B cell (primary cell): Measurements from ENCODE around the gene FXYD4. TPM values are rescaled to one million over a fixed set of nuclear protein-coding genes. Genes with fewer than 3 reads are reported as not detected.

Experiments
- ATAC-seq: fragments of 200-7000 bp; cut with Tn5 transposase; one replicate; pipeline ENCODE4 v1.10.0; 2021; ENCODE audit warnings: low read depth, mild to moderate bottlenecking, moderate number of reproducible peaks, moderate library complexity
- CTCF ChIA-PET: fragments of 350-600 bp; sonication (Branson Sonifier 250); formaldehyde crosslinking; loops from one replicate; lab custom pipeline; 2021; ENCODE audit warnings: antibody characterized with exemption, inconsistent platforms; lab: Charles Lee
- POLR2A ChIA-PET: fragments of 350-600 bp; sonication (Branson Sonifier 250); formaldehyde crosslinking; loops from one replicate; lab custom pipeline; 2021; ENCODE audit warnings: antibody characterized with exemption; lab: Charles Lee
- DNase-seq: peaks from one replicate; pipeline ENCODE4 v3.0.0; 2013
- H2AFZ ChIP-seq: 2 replicates; pipeline ENCODE4 v1.6.1; 2012; ENCODE audit warnings: mild to moderate bottlenecking, low read depth, low read length; ENCODE audit not compliant: insufficient read depth, poor library complexity, severe bottlenecking
- H3K27ac ChIP-seq, 2 donors: 1 replicate in 1 of 2; 2 replicates in 1 of 2; pipeline ENCODE4 v1.5.1; 2012 to 2013; ENCODE audit warnings: low read length in 2 of 2, mild to moderate bottlenecking in 2 of 2, moderate library complexity in 1 of 2
- H3K27me3 ChIP-seq, 4 experiments: fragments of 200-600 bp in 1 of 4; sonication (generic) in 1 of 4; replicated peaks in 1 of 4; 1 replicate in 2 of 4; 2 replicates in 2 of 4; pipeline versions ENCODE4 v1.6.1 to v1.7.0; 2013 to 2016; ENCODE audit warnings: low read length in 3 of 4, mild to moderate bottlenecking in 2 of 4, mixed read lengths in 1 of 4, moderate library complexity in 1 of 4; ENCODE audit not compliant: insufficient read depth in 4 of 4, control insufficient read depth in 3 of 4; ENCODE audit errors: control extremely low read depth in 1 of 4
- H3K36me3 ChIP-seq, 2 experiments: replicated peaks in 1 of 2; 1 replicate in 1 of 2; 2 replicates in 1 of 2; pipeline versions ENCODE4 v1.6.1 to v1.7.1; 2013; ENCODE audit warnings: low read length in 1 of 2; ENCODE audit not compliant: insufficient read depth in 2 of 2, control insufficient read depth in 1 of 2; ENCODE audit errors: control extremely low read depth in 1 of 2, extremely low read depth in 1 of 2
- H3K4me1 ChIP-seq, 2 donors: fragments of 200-600 bp in 1 of 2; sonication (generic) in 1 of 2; 1 replicate in 1 of 2; 2 replicates in 1 of 2; pipeline versions ENCODE4 v1.5.1 to v1.6.1; 2013 to 2017; ENCODE audit warnings: low read length in 2 of 2; ENCODE audit not compliant: control insufficient read depth in 2 of 2, insufficient read depth in 2 of 2
- H3K4me2 ChIP-seq: replicated peaks from 2 replicates; pipeline ENCODE3; 2012; ENCODE audit warnings: mild to moderate bottlenecking, low read depth, low read length; ENCODE audit not compliant: poor library complexity, severe bottlenecking
- H3K4me3 ChIP-seq, 5 experiments: fragments of 200-600 bp in 1 of 5; sonication (generic) in 1 of 5; 1 replicate in 3 of 5; 2 replicates in 2 of 5; pipeline versions ENCODE4 v1.5.1 to v1.7.0; 2011 to 2016; ENCODE audit warnings: low read length in 4 of 5, mild to moderate bottlenecking in 4 of 5, low read depth in 2 of 5, control low read depth in 1 of 5, moderate library complexity in 1 of 5; ENCODE audit not compliant: insufficient read depth in 1 of 5; ENCODE audit errors: control extremely low read depth in 1 of 5, extremely low read depth in 1 of 5
- H3K79me2 ChIP-seq: fragments of 200-600 bp; sonication (generic); one replicate; pipeline ENCODE4 v1.6.0; 2016; ENCODE audit warnings: low read length; ENCODE audit not compliant: control insufficient read depth, insufficient read depth
- H3K9ac ChIP-seq: fragments of 200-600 bp; sonication (generic); 2 replicates; pipeline ENCODE4 v1.6.1; 2017; ENCODE audit warnings: mild to moderate bottlenecking, low read length, moderate library complexity
- H3K9me3 ChIP-seq, 3 donors: one replicate each; pipeline versions ENCODE4 v1.6.1 to v1.7.1; 2013; ENCODE audit warnings: low read length in 2 of 3; ENCODE audit not compliant: control insufficient read depth in 2 of 3, insufficient read depth in 1 of 3; ENCODE audit errors: control extremely low read depth in 1 of 3
- H4K20me1 ChIP-seq: 2 replicates; pipeline ENCODE4 v1.6.0; 2012; ENCODE audit warnings: mild to moderate bottlenecking, low read length; ENCODE audit not compliant: insufficient read depth, control insufficient read depth, poor library complexity, severe bottlenecking
- H3K27ac Mint-ChIP-seq: one replicate; pipeline ENCODE4 v1.8.0; 2021; ENCODE audit warnings: mixed read lengths
- H3K27me3 Mint-ChIP-seq: one replicate; pipeline ENCODE4 v1.8.0; 2021; ENCODE audit warnings: mixed read lengths
- H3K4me1 Mint-ChIP-seq: one replicate; pipeline ENCODE4 v1.8.0; 2021; ENCODE audit warnings: mixed read lengths
- H3K4me3 Mint-ChIP-seq: one replicate; pipeline ENCODE4 v1.8.0; 2021; ENCODE audit warnings: mixed read lengths
- H3K9me3 Mint-ChIP-seq: one replicate; pipeline ENCODE4 v1.8.0; 2022; ENCODE audit warnings: mixed read lengths; ENCODE audit not compliant: insufficient read depth
- EZH2 ChIP-seq: IDR thresholded peaks from 2 replicates; pipeline ENCODE4 v1.6.1; 2012; ENCODE audit warnings: borderline replicate concordance, low read depth, mild to moderate bottlenecking, moderate library complexity, low read length; ENCODE audit not compliant: insufficient read depth, poor library complexity, severe bottlenecking
- WGBS: methylation state at CpG from one replicate; pipeline ENCODE4 v1.1.5; 2013; ENCODE audit warnings: missing lambda C conversion rate; ENCODE audit not compliant: insufficient coverage; 5-methylcytosine and 5-hydroxymethylcytosine counted together
- intact Hi-C: fragments of 100-400 bp; cut with micrococcal nuclease; formaldehyde crosslinking; loops from one replicate; pipeline ENCODE4 v1.10.0; 2022
- polyA plus RNA-seq: library from polyadenylated mRNA; depleted of rRNA; stranded (reverse); fragments of >200 nt; gene quantifications from 2 replicates; pipeline ENCODE4 v1.2.3, GENCODE V29; 2012
- total RNA-seq, 2 donors: library from RNA; stranded (reverse); fragments of 120-200 nt in 1 of 2; gene quantifications; 1 replicate in 1 of 2; 2 replicates in 1 of 2; pipeline versions ENCODE4 v1.2.3 to v1.2.4, GENCODE V29; 2013 to 2022
- TF ChIP-seq, protein P1 (sequence below): fragments of 200-600 bp; IDR thresholded peaks from one replicate; pipeline ENCODE4 v1.8.0; 2022; ENCODE audit warnings: antibody characterized with exemption, mild to moderate bottlenecking

FXYD4 gene
- total and polyA plus RNA-seq, 2 donors (not counting 1 experiment from before 2014, with no cell fraction given), result not detected

- WGBS, result no CpG with 5 or more reads among the region's 2 CpGs
Measured at GRCh38 chr10:43354879-43355380, 16.5 kb upstream of the FXYD4 start.

GRCh38 chr10:43355749-43356371 is 15.6 kb upstream of the FXYD4 start:
- peaks cover 0 to 2% (median under 1%) of the 10 kb centered on the region in 4 experiments for H3K27me3 ChIP-seq
- Mint-ChIP-seq H3K4me1 (peaks cover 5% of the 10 kb centered on the region), H3K9me3 (no peaks in the 10 kb centered on the region), H3K27ac (no peak overlapping the region), H3K4me3 (no peak overlapping the region), H3K27me3 (peaks cover 7% of the 10 kb centered on the region)
- ATAC-seq (no peak), DNase-seq (no peak)
- TF ChIP-seq, protein P1, sequence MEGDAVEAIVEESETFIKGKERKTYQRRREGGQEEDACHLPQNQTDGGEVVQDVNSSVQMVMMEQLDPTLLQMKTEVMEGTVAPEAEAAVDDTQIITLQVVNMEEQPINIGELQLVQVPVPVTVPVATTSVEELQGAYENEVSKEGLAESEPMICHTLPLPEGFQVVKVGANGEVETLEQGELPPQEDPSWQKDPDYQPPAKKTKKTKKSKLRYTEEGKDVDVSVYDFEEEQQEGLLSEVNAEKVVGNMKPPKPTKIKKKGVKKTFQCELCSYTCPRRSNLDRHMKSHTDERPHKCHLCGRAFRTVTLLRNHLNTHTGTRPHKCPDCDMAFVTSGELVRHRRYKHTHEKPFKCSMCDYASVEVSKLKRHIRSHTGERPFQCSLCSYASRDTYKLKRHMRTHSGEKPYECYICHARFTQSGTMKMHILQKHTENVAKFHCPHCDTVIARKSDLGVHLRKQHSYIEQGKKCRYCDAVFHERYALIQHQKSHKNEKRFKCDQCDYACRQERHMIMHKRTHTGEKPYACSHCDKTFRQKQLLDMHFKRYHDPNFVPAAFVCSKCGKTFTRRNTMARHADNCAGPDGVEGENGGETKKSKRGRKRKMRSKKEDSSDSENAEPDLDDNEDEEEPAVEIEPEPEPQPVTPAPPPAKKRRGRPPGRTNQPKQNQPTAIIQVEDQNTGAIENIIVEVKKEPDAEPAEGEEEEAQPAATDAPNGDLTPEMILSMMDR, result no peak
- TF ChIP-seq EZH2, result no peak
- H3K4me2 ChIP-seq, result no peak overlapping the region
- H3K36me3 ChIP-seq, result no peaks in the 10 kb centered on the region
- WGBS, result 64% methylated on average over 3 of the region's 4 CpGs
- H3K4me1 ChIP-seq, result peaks cover 0 to under 1% of the 10 kb centered on the region in 2 donors
- no peaks in the 10 kb centered on the region for H3K79me2 ChIP-seq
- no peak overlapping the region for H3K27ac ChIP-seq
- H3K9ac ChIP-seq, result no peak overlapping the region
- H2AFZ ChIP-seq, result no peak overlapping the region
- no peaks in the 10 kb centered on the region for H3K9me3 ChIP-seq
- CTCF ChIA-PET, result interaction anchor here (0.6 kb wide), 1 partner anchor 104 kb away, joined by 3 read pairs; no protein-coding TSS in a partner anchor
- no peak overlapping the region for H3K4me3 ChIP-seq
- intact Hi-C loops, result no loop called here
- no peaks in the 10 kb centered on the region for H4K20me1 ChIP-seq
- POLR2A ChIA-PET, result no interaction called here

More at GRCh38 chr10:43354879-43355380, 16.5 kb upstream of the FXYD4 start:
- Histone ChIP-seq H3K4me1 (peaks cover 0 to 7% of the 10 kb centered on the region in 2 donors), H3K4me2 (no peak overlapping the region), H3K4me3 (no peak overlapping the region), H3K79me2 (no peaks in the 10 kb centered on the region), H3K9ac (no peak overlapping the region), H4K20me1 (no peaks in the 10 kb centered on the region), H3K36me3 (no peaks in the 10 kb centered on the region), H3K27ac (no peak overlapping the region), H3K27me3 (peaks cover 0 to 11% (median 4%) of the 10 kb centered on the region in 4 experiments), H3K9me3 (no peaks in the 10 kb centered on the region), H2AFZ (no peak overlapping the region)
- no peak overlapping the region for H3K27ac Mint-ChIP-seq
- H3K4me3 Mint-ChIP-seq, result no peak overlapping the region
- CTCF ChIA-PET, result interaction anchor here (0.7 to 1.0 kb wide), 2 partner anchors 107 to 643 kb away, joined by 3 to 6 read pairs; no protein-coding TSS in a partner anchor
- TF ChIP-seq, protein P1, result no peak
- no peak for TF ChIP-seq EZH2
- POLR2A ChIA-PET, result no interaction called here
- no peak for DNase-seq
- H3K27me3 Mint-ChIP-seq, result peaks cover 12% of the 10 kb centered on the region
- intact Hi-C loops, result no loop called here
- peaks cover under 1% of the 10 kb centered on the region for H3K4me1 Mint-ChIP-seq
- no peaks in the 10 kb centered on the region for H3K9me3 Mint-ChIP-seq
- no peak for ATAC-seq
